Panc1 (cell line): Measurements from ENCODE around the gene MCM6. TPM values are rescaled to one million over a fixed set of nuclear protein-coding genes. Genes with fewer than 3 reads are reported as not detected.

Experiments
- ATAC-seq: fragments of 200-7000 bp; cut with Tn5 transposase; 2 replicates; pipeline ENCODE4 v1.9.1; 2020; ENCODE audit warnings: mild to moderate bottlenecking, moderate library complexity
- BruUV-seq: library from RNA; stranded (reverse); fragments of 400-500 nt; replicated peaks from 2 replicates; lab custom pipeline; 2021; lab: Mats Ljungman, UMichigan
- CTCF ChIA-PET: fragments of 300-600 bp; sonication (Branson Sonifier 250); formaldehyde crosslinking; loops from one replicate; lab custom pipeline; 2022; ENCODE audit warnings: antibody characterized with exemption; lab: Charles Lee
- POLR2A ChIA-PET: fragments of 300-600 bp; sonication (Branson Sonifier 250); formaldehyde crosslinking; loops from one replicate; lab custom pipeline; 2022; ENCODE audit warnings: antibody characterized with exemption; lab: Charles Lee
- DNase-seq: peaks from one replicate; pipeline ENCODE4 v3.0.0-alpha.2; 2010; ENCODE audit warnings: low read depth, low spot score
- H3K27ac ChIP-seq: 2 replicates; pipeline ENCODE4 v1.5.1; 2011; ENCODE audit warnings: mild to moderate bottlenecking, low read length, inconsistent platforms
- H3K27me3 ChIP-seq: fragments of 200-500 bp; sonication (Bioruptor generic); 2 replicates; pipeline ENCODE4 v1.6.0; 2014; ENCODE audit warnings: low read length, inconsistent platforms; ENCODE audit not compliant: control insufficient read depth, insufficient read depth
- H3K36me3 ChIP-seq: fragments of 200-500 bp; sonication (Bioruptor generic); 2 replicates; pipeline ENCODE4 v1.5.1; 2014; ENCODE audit warnings: inconsistent platforms, mild to moderate bottlenecking, low read length, moderate library complexity; ENCODE audit not compliant: control insufficient read depth, insufficient read depth
- H3K4me1 ChIP-seq: 2 replicates; pipeline ENCODE4 v1.5.1; 2011; ENCODE audit warnings: inconsistent platforms, mild to moderate bottlenecking, low read length, moderate library complexity; ENCODE audit not compliant: control insufficient read depth, insufficient read depth
- H3K4me3 ChIP-seq, 2 experiments: 2 replicates each; pipeline ENCODE4 v1.5.1; 2011 to 2012; ENCODE audit warnings: low read depth in 2 of 2, low read length in 2 of 2, mild to moderate bottlenecking in 2 of 2, inconsistent platforms in 1 of 2, moderate library complexity in 1 of 2
- H3K9me3 ChIP-seq: fragments of 200-500 bp; sonication (Bioruptor generic); 2 replicates; pipeline ENCODE4 v1.5.1; 2014; ENCODE audit warnings: low read depth, mild to moderate bottlenecking, inconsistent platforms, low read length, moderate library complexity; ENCODE audit not compliant: control insufficient read depth, insufficient read depth
- CTCF ChIP-seq: fragments of 450-650 bp; IDR thresholded peaks from 2 replicates; pipeline ENCODE4 v1.5.1; 2017; ENCODE audit warnings: mild to moderate bottlenecking
- POLR2AphosphoS5 ChIP-seq: IDR thresholded peaks from 2 replicates; pipeline ENCODE4 v1.6.1; 2012; ENCODE audit warnings: mild to moderate bottlenecking, low read depth, low read length, moderate library complexity
- REST ChIP-seq, 2 experiments: IDR thresholded peaks; 2 replicates each; pipeline ENCODE4 v1.6.1; 2011 to 2012; ENCODE audit warnings: low read depth in 2 of 2, control low read depth in 1 of 2, low read length in 1 of 2, mild to moderate bottlenecking in 1 of 2, moderate library complexity in 1 of 2; ENCODE audit not compliant: insufficient read depth in 1 of 2
- SIN3A ChIP-seq: IDR thresholded peaks from 2 replicates; pipeline ENCODE4 v1.6.1; 2012; ENCODE audit warnings: low read depth, mild to moderate bottlenecking, low read length, moderate library complexity, borderline replicate concordance; ENCODE audit not compliant: insufficient read depth
- TCF7L2 ChIP-seq: IDR thresholded peaks from 2 replicates; pipeline ENCODE4 v1.6.1; 2011; ENCODE audit warnings: mild to moderate bottlenecking, low read depth, low read length, inconsistent platforms
- in situ Hi-C: cut with HindIII; loops from 2 replicates; pipeline ENCODE4 v1.10.0; 2016; ENCODE audit warnings: low sequenced_read_pairs, low pct_unique_long_range_greater_than_20kb
- intact Hi-C: fragments of 100-400 bp; cut with micrococcal nuclease; formaldehyde crosslinking; loops from one replicate; pipeline ENCODE4 v1.10.0; 2022; ENCODE audit not compliant: unreplicated experiment
- total RNA-seq: library from RNA; stranded (reverse); gene quantifications from one replicate; pipeline ENCODE4 v1.2.1, GENCODE V29; 2021; ENCODE audit not compliant: unreplicated experiment

The MCM6 gene
- total RNA-seq, 1 experiment from 2014 or later: 54.3 TPM

GRCh38 chr2:135905679-135906078 is 29.4 kb upstream of the MCM6 start:
- Histone ChIP-seq H3K4me3 (no peak overlapping the region), H3K27me3 (no peaks in the 10 kb centered on the region), H3K9me3 (no peaks in the 10 kb centered on the region), H3K27ac (no peak overlapping the region), H3K36me3 (peaks cover 28% of the 10 kb centered on the region), H3K4me1 (no peaks in the 10 kb centered on the region)
- CTCF ChIA-PET: no interaction called here
- DNase-seq (no peak), ATAC-seq (no peak)
- POLR2A ChIA-PET: no interaction called here
- in situ Hi-C loops: no loop called here
- BruUV-seq: no TSS peak
- intact Hi-C loops: no loop called here
- no peak for TF ChIP-seq SIN3A
- no peak for TF ChIP-seq REST (IDR thresholded peaks at IDR 0.05; ENCODE audit: insufficient read depth in 1 of 2, low read depth in 2 of 2, low read length in 1 of 2)
- no peak for TF ChIP-seq CTCF
- TF ChIP-seq TCF7L2: no peak
- no peak for TF ChIP-seq POLR2AphosphoS5

GRCh38 chr2:135904341-135904989 is 28.2 kb upstream of the MCM6 start:
- H3K9me3 ChIP-seq: no peaks in the 10 kb centered on the region
- DNase-seq: no peak
- H3K27ac ChIP-seq: no peak overlapping the region
- intact Hi-C loops: no loop called here
- TF ChIP-seq CTCF (no peak), REST (IDR thresholded peaks at IDR 0.05; ENCODE audit: insufficient read depth in 1 of 2, low read depth in 2 of 2, low read length in 1 of 2) (no peak), TCF7L2 (no peak), POLR2AphosphoS5 (no peak), SIN3A (no peak)
- CTCF ChIA-PET: interaction anchor here (0.5 kb wide), 1 partner anchor 79 kb away, joined by 7 read pairs; no protein-coding TSS in a partner anchor
- POLR2A ChIA-PET: interaction anchor here (0.7 kb wide), 1 partner anchor 8 kb away, joined by 5 read pairs; no protein-coding TSS in a partner anchor
- H3K36me3 ChIP-seq: peaks cover 21% of the 10 kb centered on the region
- BruUV-seq: no TSS peak
- H3K4me3 ChIP-seq: no peak overlapping the region
- H3K4me1 ChIP-seq: no peaks in the 10 kb centered on the region
- in situ Hi-C loops: no loop called here
- no peaks in the 10 kb centered on the region for H3K27me3 ChIP-seq
- ATAC-seq: no peak
